RWPE2 (cell line): ENCODE measurements around the gene HTR1D.
A peak's percentile ranks its signal among the peaks of the same experiment; 100 is the strongest.
"Not testable (repeated sequence)": the region's sequence is repeated elsewhere in the genome, so short reads cannot be mapped to it uniquely, and the experiment has no call there.

Experiments
- ATAC-seq: fragments of 200-7000 bp; cut with Tn5 transposase; 3 replicates; pipeline ENCODE4 v1.9.1; 2021; ENCODE audit warnings: low read depth
- DNase-seq: peaks from one replicate; pipeline ENCODE4 v3.0.0-alpha.2; 2020; ENCODE audit warnings: low spot score
- H3K27ac ChIP-seq: fragments of 450-650 bp; 2 replicates; pipeline ENCODE4 v1.5.1; 2017; ENCODE audit warnings: mild to moderate bottlenecking; ENCODE audit not compliant: poor library complexity, severe bottlenecking
- H3K27me3 ChIP-seq: fragments of 250-450 bp; sonication (Bioruptor Pico); 2 replicates; pipeline ENCODE4 v1.5.1; 2021; ENCODE audit warnings: mild to moderate bottlenecking, moderate library complexity; ENCODE audit not compliant: insufficient read depth, poor library complexity, severe bottlenecking
- H3K36me3 ChIP-seq: fragments of 250-450 bp; sonication (Bioruptor Pico); 2 replicates; pipeline ENCODE4 v1.5.1; 2020; ENCODE audit warnings: low read depth, mild to moderate bottlenecking, moderate library complexity
- H3K4me1 ChIP-seq: fragments of 250-450 bp; sonication (Bioruptor Pico); 2 replicates; pipeline ENCODE4 v1.5.1; 2021; ENCODE audit warnings: mild to moderate bottlenecking, moderate library complexity; ENCODE audit not compliant: insufficient read depth, poor library complexity, severe bottlenecking
- H3K4me3 ChIP-seq: fragments of 250-450 bp; sonication (Bioruptor Pico); 2 replicates; pipeline ENCODE4 v1.5.1; 2021; ENCODE audit warnings: mild to moderate bottlenecking, moderate library complexity; ENCODE audit not compliant: severe bottlenecking
- H3K9me3 ChIP-seq: fragments of 250-450 bp; sonication (Bioruptor Pico); 2 replicates; pipeline ENCODE4 v1.5.1; 2021; ENCODE audit warnings: mild to moderate bottlenecking, moderate library complexity; ENCODE audit not compliant: severe bottlenecking
- CTCF ChIP-seq: fragments of 450-650 bp; IDR thresholded peaks from one replicate; pipeline ENCODE4 v1.5.1; 2017; ENCODE audit warnings: mild to moderate bottlenecking, moderate library complexity; ENCODE audit not compliant: poor library complexity, severe bottlenecking

Gene HTR1D

GRCh38 chr1:23194119-23194984 is 22.9 kb downstream of the HTR1D start:
- Histone ChIP-seq H3K9me3 (no peaks in the 10 kb centered on the region), H3K27me3 (no peaks in the 10 kb centered on the region), H3K27ac (peak overlapping the region; percentile 95), H3K4me3 (no peak overlapping the region), H3K4me1 (peaks cover 48% of the 10 kb centered on the region), H3K36me3 (no peaks in the 10 kb centered on the region)
- TF ChIP-seq CTCF: no peak
- DNase-seq: no peak
- peak; percentile 13; the same call in 2 of the 3 replicates for ATAC-seq

GRCh38 chr1:23193391-23194118 is 23.7 kb downstream of the HTR1D start:
- Histone ChIP-seq H3K27ac (peak overlapping the region; percentile 95), H3K36me3 (no peaks in the 10 kb centered on the region), H3K4me3 (no peak overlapping the region), H3K4me1 (peaks cover 51% of the 10 kb centered on the region), H3K27me3 (no peaks in the 10 kb centered on the region), H3K9me3 (no peaks in the 10 kb centered on the region)
- no peak for DNase-seq
- ATAC-seq: no peak
- TF ChIP-seq CTCF: no peak

GRCh38 chr1:23191199-23191598 is 26.1 kb downstream of the HTR1D start:
- peaks cover 36% of the 10 kb centered on the region for H3K4me1 ChIP-seq

GRCh38 chr1:23188936-23189452 is 28.3 kb downstream of the HTR1D start:
- H3K4me1 ChIP-seq: peaks cover 16% of the 10 kb centered on the region
- not testable (repeated sequence) for H3K27me3 ChIP-seq, H3K9me3 ChIP-seq, H3K4me3 ChIP-seq, H3K36me3 ChIP-seq
- ATAC-seq: peak; percentile 96
- peak; percentile 90 for DNase-seq
- peak overlapping the region; percentile 85 for H3K27ac ChIP-seq

More at GRCh38 chr1:23191199-23191598, 26.1 kb downstream of the HTR1D start:
- Histone ChIP-seq H3K27me3 (no peaks in the 10 kb centered on the region), H3K36me3 (no peaks in the 10 kb centered on the region), H3K9me3 (no peaks in the 10 kb centered on the region), H3K27ac (no peak overlapping the region), H3K4me3 (no peak overlapping the region)
- no peak for TF ChIP-seq CTCF
- no peak for DNase-seq
- ATAC-seq: no peak

- no peak for TF ChIP-seq CTCF
- peak; percentile 51 for ATAC-seq
- no peak for DNase-seq
- Histone ChIP-seq H3K9me3 (no peaks in the 10 kb centered on the region), H3K4me1 (peaks cover 16% of the 10 kb centered on the region), H3K27ac (peak overlapping the region; percentile 85), H3K36me3 (no peaks in the 10 kb centered on the region), H3K27me3 (no peaks in the 10 kb centered on the region), H3K4me3 (no peak overlapping the region)
Measured at GRCh38 chr1:23188434-23188884, 28.8 kb downstream of the HTR1D start.
